Lower lobe of right lung (tissue), 2 donors: ENCODE measurements around the gene RALGDS. TPM values are rescaled to one million over a fixed set of nuclear protein-coding genes. Genes with fewer than 3 reads are reported as not detected.

ENCODE experiments used
- ATAC-seq, 2 donors: fragments of 200-7000 bp; cut with Tn5 transposase; one replicate each; pipeline ENCODE4 v1.9.1; 2020 to 2022; ENCODE audit warnings: mild to moderate bottlenecking in 2 of 2, moderate library complexity in 2 of 2
- DNase-seq: peaks from one replicate; pipeline ENCODE4 v3.0.0-alpha.2; 2020
- H3K27ac ChIP-seq: fragments of 200-600 bp; one replicate; pipeline ENCODE4 v1.8.0; 2022
- H3K27me3 ChIP-seq: fragments of 200-600 bp; one replicate; pipeline ENCODE4 v1.8.0; 2022; ENCODE audit warnings: low read depth
- H3K36me3 ChIP-seq: fragments of 200-600 bp; one replicate; pipeline ENCODE4 v1.8.0; 2022; ENCODE audit warnings: mild to moderate bottlenecking
- H3K4me1 ChIP-seq: fragments of 200-600 bp; one replicate; pipeline ENCODE4 v1.8.0; 2022
- H3K4me3 ChIP-seq: fragments of 200-600 bp; one replicate; pipeline ENCODE4 v1.8.0; 2022; ENCODE audit warnings: mild to moderate bottlenecking
- H3K9me3 ChIP-seq: fragments of 200-600 bp; one replicate; pipeline ENCODE4 v1.8.0; 2022
- intact Hi-C: fragments of 100-400 bp; cut with DNase I; formaldehyde crosslinking; loops from one replicate; pipeline ENCODE4 v1.11.0; 2022
- total RNA-seq: library from RNA; stranded (reverse); fragmentation: NEBNext Ultra II Directional; extraction: Animal tissue kit (Norgen Biotek cat#: 25700); gene quantifications from one replicate; pipeline ENCODE4 v1.2.1, GENCODE V29; 2021
- TF ChIP-seq, protein P1 (sequence below): fragments of 200-600 bp; IDR thresholded peaks from one replicate; pipeline ENCODE4 v1.8.0; 2022; ENCODE audit warnings: antibody characterized with exemption, mild to moderate bottlenecking
- donor health status: DM: no; HTN: yes; CAD: no; lungs with severe emphysema.

RALGDS gene
- total RNA-seq, 1 donor from 2014 or later = 71.1 TPM

DNA sequence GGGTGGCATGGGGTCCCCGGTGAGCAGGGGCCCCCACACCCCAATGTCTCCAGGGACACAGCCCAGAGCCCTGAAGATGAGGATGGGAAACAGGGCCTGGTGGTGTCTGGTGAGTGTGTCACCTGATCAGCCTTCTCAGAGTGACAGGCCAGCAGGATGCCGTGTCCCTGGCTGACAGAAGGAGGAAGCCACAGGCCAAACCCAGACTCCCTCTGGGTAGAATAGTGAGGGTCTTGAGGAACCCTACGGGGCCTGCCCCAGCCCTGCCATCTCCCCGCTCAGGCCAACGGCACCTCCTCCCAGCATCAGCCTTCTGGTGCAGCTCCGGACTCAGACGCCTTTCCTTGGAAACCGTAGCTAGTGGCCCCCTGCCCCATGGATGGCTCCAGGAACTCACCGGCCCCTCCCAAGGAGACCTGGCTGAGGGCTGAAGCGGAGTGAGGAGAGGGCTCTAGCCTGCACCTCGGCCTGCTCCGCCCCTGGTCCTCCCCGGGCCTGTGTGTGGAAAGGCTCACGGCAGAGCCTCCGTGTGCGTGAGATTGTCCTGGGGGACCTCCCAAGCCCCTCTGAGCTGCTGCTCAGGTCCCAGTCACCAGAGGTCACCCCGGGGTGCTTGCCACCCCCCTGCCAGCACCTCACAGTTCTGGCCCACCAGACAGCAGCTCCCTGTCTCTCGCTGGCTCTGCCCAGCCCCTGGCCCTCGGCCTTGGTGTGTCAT lies 6.0 kb downstream of the RALGDS start:
- peak overlapping the region; percentile 80 for H3K27ac ChIP-seq
- TF ChIP-seq, protein P1, sequence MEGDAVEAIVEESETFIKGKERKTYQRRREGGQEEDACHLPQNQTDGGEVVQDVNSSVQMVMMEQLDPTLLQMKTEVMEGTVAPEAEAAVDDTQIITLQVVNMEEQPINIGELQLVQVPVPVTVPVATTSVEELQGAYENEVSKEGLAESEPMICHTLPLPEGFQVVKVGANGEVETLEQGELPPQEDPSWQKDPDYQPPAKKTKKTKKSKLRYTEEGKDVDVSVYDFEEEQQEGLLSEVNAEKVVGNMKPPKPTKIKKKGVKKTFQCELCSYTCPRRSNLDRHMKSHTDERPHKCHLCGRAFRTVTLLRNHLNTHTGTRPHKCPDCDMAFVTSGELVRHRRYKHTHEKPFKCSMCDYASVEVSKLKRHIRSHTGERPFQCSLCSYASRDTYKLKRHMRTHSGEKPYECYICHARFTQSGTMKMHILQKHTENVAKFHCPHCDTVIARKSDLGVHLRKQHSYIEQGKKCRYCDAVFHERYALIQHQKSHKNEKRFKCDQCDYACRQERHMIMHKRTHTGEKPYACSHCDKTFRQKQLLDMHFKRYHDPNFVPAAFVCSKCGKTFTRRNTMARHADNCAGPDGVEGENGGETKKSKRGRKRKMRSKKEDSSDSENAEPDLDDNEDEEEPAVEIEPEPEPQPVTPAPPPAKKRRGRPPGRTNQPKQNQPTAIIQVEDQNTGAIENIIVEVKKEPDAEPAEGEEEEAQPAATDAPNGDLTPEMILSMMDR = no peak
- intact Hi-C loops = no loop called here
- H3K36me3 ChIP-seq = peaks cover 21% of the 10 kb centered on the region
- ATAC-seq (peak in 1 of 2 donors; percentile 1), DNase-seq (peak; percentile 53)
- H3K4me1 ChIP-seq = peaks cover 83% of the 10 kb centered on the region
- no peak overlapping the region for H3K4me3 ChIP-seq
- H3K27me3 ChIP-seq = no peaks in the 10 kb centered on the region
- H3K9me3 ChIP-seq = no peaks in the 10 kb centered on the region

- Histone ChIP-seq H3K9me3 (no peaks in the 10 kb centered on the region), H3K36me3 (peaks cover 29% of the 10 kb centered on the region), H3K4me3 (no peak overlapping the region), H3K27me3 (no peaks in the 10 kb centered on the region), H3K4me1 (peaks cover 74% of the 10 kb centered on the region), H3K27ac (peak overlapping the region; percentile 80)
- DNase-seq (peak; percentile 57), ATAC-seq (peak; percentile 34 to 45)
- intact Hi-C loops = no loop called here
- TF ChIP-seq, protein P1 = no peak
Observed at GRCh38 chr9:133113949-133114885, 6.8 kb downstream of the RALGDS start.

- Histone ChIP-seq H3K27me3 (no peaks in the 10 kb centered on the region), H3K36me3 (peaks cover 38% of the 10 kb centered on the region), H3K27ac (peak overlapping the region; percentile 80), H3K9me3 (no peaks in the 10 kb centered on the region), H3K4me1 (peaks cover 66% of the 10 kb centered on the region), H3K4me3 (no peak overlapping the region)
- intact Hi-C loops = no loop called here
- TF ChIP-seq, protein P1 = no peak
- ATAC-seq (peak; percentile 35 to 52), DNase-seq (peak; percentile 83)
Observed at GRCh38 chr9:133113163-133113948, 7.7 kb downstream of the RALGDS start.

DNA sequence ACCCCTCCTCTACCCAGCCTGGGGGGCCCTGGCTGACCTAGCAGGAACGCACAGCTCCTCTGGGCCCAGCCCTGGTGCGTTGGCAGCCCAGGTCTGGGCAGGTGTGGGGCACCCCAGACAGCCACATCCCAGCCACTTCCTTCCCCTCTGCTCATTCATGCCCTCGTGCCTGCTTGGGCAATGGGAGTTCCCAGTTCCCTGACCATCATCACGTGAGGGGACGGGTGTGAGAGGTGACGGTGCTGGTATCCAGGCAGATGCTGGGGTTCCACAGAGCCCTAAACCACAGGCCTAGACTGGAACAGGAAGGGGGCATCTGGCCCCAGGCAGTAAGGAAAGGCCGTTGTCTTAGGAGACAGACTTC lies 8.4 kb downstream of the RALGDS start:
- peak; percentile 90 for DNase-seq
- ATAC-seq = peak; percentile 54 to 72
- no peaks in the 10 kb centered on the region for H3K27me3 ChIP-seq
- intact Hi-C loops = no loop called here
- peaks cover 45% of the 10 kb centered on the region for H3K36me3 ChIP-seq
- H3K9me3 ChIP-seq = no peaks in the 10 kb centered on the region
- peak overlapping the region; percentile 80 for H3K27ac ChIP-seq
- peaks cover 59% of the 10 kb centered on the region for H3K4me1 ChIP-seq
- H3K4me3 ChIP-seq = no peak overlapping the region
- TF ChIP-seq, protein P1 = no peak
